Measurements from ENCODE around the gene KCNB1.

Gene KCNB1

GRCh38 chr20:49326026-49326425 is 156.4 kb downstream of the KCNB1 start:
- Histone ChIP-seq H3K36me3 (no peaks in the 10 kb centered on the region), H3K27me3 (no peaks in the 10 kb centered on the region), H3K4me1 (peaks cover 16 to 36% (median 24%) of the 10 kb centered on the region in 10 experiments), H3K4me2 (0 out of 22 replicates have a peak overlapping the region, but pooled peaks of 2 of the 11 experiments have one; percentile 70 to 86), H3K4me3 (no peak overlapping the region), H3K9ac (no peak overlapping the region), H4K20me1 (no peaks in the 10 kb centered on the region; a peak in 1 of 22 replicates), H3K9me3 (replicated peaks in 1 of 11) (no peaks in the 10 kb centered on the region), H3K27ac (no peak overlapping the region)
- TF ChIP-seq Cebpa-rat (IDR thresholded peaks at IDR 0.05): no peak

- peak overlapping the region in 10 of 11 experiments; percentile 48 to 87 (median 80); a peak in 20 of 22 replicates for H3K27ac ChIP-seq
- H4K20me1 ChIP-seq: no peaks in the 10 kb centered on the region; a peak in 1 of 22 replicates
- TF ChIP-seq Cebpa-rat (IDR thresholded peaks at IDR 0.05): no peak
- no peaks in the 10 kb centered on the region for H3K36me3 ChIP-seq
- H3K9me3 ChIP-seq (replicated peaks in 1 of 11): no peaks in the 10 kb centered on the region
- H3K4me3 ChIP-seq: no peak overlapping the region
- peaks cover 4 to 13% (median 7%) of the 10 kb centered on the region in 11 experiments for H3K27me3 ChIP-seq
- H3K4me1 ChIP-seq: peaks cover 16 to 39% (median 24%) of the 10 kb centered on the region in 10 experiments
- H3K9ac ChIP-seq: peak overlapping the region in 10 of 11 experiments; percentile 16 to 74 (median 60); a peak in 17 of 22 replicates
- peak overlapping the region; percentile 39 to 86 (median 63); a peak in 21 of 22 replicates for H3K4me2 ChIP-seq
Measured at GRCh38 chr20:49324306-49324705, 158.2 kb downstream of the KCNB1 start.

GRCh38 chr20:49323622-49324238 is 158.7 kb downstream of the KCNB1 start:
- Histone ChIP-seq H3K27ac (peak overlapping the region in 10 of 11 experiments; percentile 48 to 87 (median 80); a peak in 20 of 22 replicates), H3K4me1 (peaks cover 16 to 39% (median 24%) of the 10 kb centered on the region in 10 experiments), H3K36me3 (no peaks in the 10 kb centered on the region), H3K9ac (peak overlapping the region in 10 of 11 experiments; percentile 16 to 74 (median 60); a peak in 18 of 22 replicates), H4K20me1 (no peaks in the 10 kb centered on the region), H3K9me3 (replicated peaks in 1 of 11) (no peaks in the 10 kb centered on the region; a peak in 1 of 22 replicates), H3K4me3 (no peak overlapping the region), H3K27me3 (peaks cover 10 to 18% (median 12%) of the 10 kb centered on the region in 11 experiments), H3K4me2 (peak overlapping the region; percentile 39 to 86 (median 63); a peak in 21 of 22 replicates)
- TF ChIP-seq Cebpa-rat (IDR thresholded peaks at IDR 0.05): peak in 5 of 11 experiments; percentile 15 to 75 (median 52); a peak in 6 of 22 replicates

- Histone ChIP-seq H3K9me3 (replicated peaks in 1 of 11) (peaks cover 0 to 9% (median 0%) of the 10 kb centered on the region in 11 experiments; a peak in 4 of 22 replicates), H3K4me1 (peaks cover 16 to 38% (median 24%) of the 10 kb centered on the region in 10 experiments), H3K4me3 (no peak overlapping the region), H3K9ac (no peak overlapping the region), H3K36me3 (no peaks in the 10 kb centered on the region), H3K4me2 (no peak overlapping the region), H4K20me1 (no peaks in the 10 kb centered on the region), H3K27me3 (peaks cover 17 to 29% (median 22%) of the 10 kb centered on the region in 11 experiments), H3K27ac (no peak overlapping the region)
- no peak for TF ChIP-seq Cebpa-rat (IDR thresholded peaks at IDR 0.05)
Measured at GRCh38 chr20:49320460-49320859, 162.0 kb downstream of the KCNB1 start.

- Histone ChIP-seq H3K4me3 (no peak overlapping the region), H3K4me1 (peaks cover 12 to 26% (median 18%) of the 10 kb centered on the region in 10 experiments), H4K20me1 (no peaks in the 10 kb centered on the region), H3K36me3 (no peaks in the 10 kb centered on the region), H3K4me2 (peak overlapping the region in 4 of 11 experiments; percentile 15 to 41 (median 20); a peak in 1 of 22 replicates), H3K27ac (no peak overlapping the region), H3K27me3 (peaks cover 17 to 29% (median 22%) of the 10 kb centered on the region in 11 experiments), H3K9ac (no peak overlapping the region), H3K9me3 (replicated peaks in 1 of 11) (peaks cover 0 to 9% (median 0%) of the 10 kb centered on the region in 11 experiments; a peak in 4 of 22 replicates)
- no peak for TF ChIP-seq Cebpa-rat (IDR thresholded peaks at IDR 0.05)
Measured at GRCh38 chr20:49319208-49319809, 163.2 kb downstream of the KCNB1 start.

- Histone ChIP-seq H3K27me3 (peaks cover 17 to 29% (median 22%) of the 10 kb centered on the region in 11 experiments), H3K9ac (no peak overlapping the region), H3K36me3 (no peaks in the 10 kb centered on the region), H4K20me1 (no peaks in the 10 kb centered on the region), H3K4me2 (peak overlapping the region in 10 of 11 experiments; percentile 15 to 41 (median 24); a peak in 9 of 22 replicates), H3K4me3 (no peak overlapping the region), H3K9me3 (replicated peaks in 1 of 11) (peaks cover 0 to 9% (median 0%) of the 10 kb centered on the region in 11 experiments; a peak in 4 of 22 replicates), H3K4me1 (peaks cover 8 to 20% (median 13%) of the 10 kb centered on the region in 10 experiments), H3K27ac (no peak overlapping the region)
- TF ChIP-seq Cebpa-rat (IDR thresholded peaks at IDR 0.05): no peak
Measured at GRCh38 chr20:49318430-49319207, 163.8 kb downstream of the KCNB1 start.

GRCh38 chr20:49318091-49318429 is 164.4 kb downstream of the KCNB1 start:
- Histone ChIP-seq H3K4me1 (peaks cover 4 to 17% (median 11%) of the 10 kb centered on the region in 10 experiments), H3K27me3 (peaks cover 17 to 29% (median 22%) of the 10 kb centered on the region in 11 experiments), H3K9ac (no peak overlapping the region), H3K4me2 (no peak overlapping the region), H3K9me3 (replicated peaks in 1 of 11) (peaks cover 0 to 9% (median 0%) of the 10 kb centered on the region in 11 experiments; a peak in 4 of 22 replicates), H4K20me1 (no peaks in the 10 kb centered on the region), H3K27ac (no peak overlapping the region), H3K4me3 (no peak overlapping the region), H3K36me3 (no peaks in the 10 kb centered on the region)
- no peak for TF ChIP-seq Cebpa-rat (IDR thresholded peaks at IDR 0.05)

GRCh38 chr20:49316704-49317103 is 165.8 kb downstream of the KCNB1 start:
- Histone ChIP-seq H4K20me1 (no peaks in the 10 kb centered on the region), H3K36me3 (no peaks in the 10 kb centered on the region), H3K27ac (no peak overlapping the region), H3K4me3 (no peak overlapping the region), H3K27me3 (peaks cover 17 to 29% (median 22%) of the 10 kb centered on the region in 11 experiments), H3K4me2 (no peak overlapping the region), H3K9ac (no peak overlapping the region), H3K9me3 (replicated peaks in 1 of 11) (peaks cover 0 to 9% (median 0%) of the 10 kb centered on the region in 11 experiments; a peak in 4 of 22 replicates), H3K4me1 (peaks cover 0 to 16% (median 10%) of the 10 kb centered on the region in 10 experiments; a peak in 10 of 20 replicates)
- no peak for TF ChIP-seq Cebpa-rat (IDR thresholded peaks at IDR 0.05)
